ENCODE results near the gene CHRM2.

CHRM2 gene

DNA sequence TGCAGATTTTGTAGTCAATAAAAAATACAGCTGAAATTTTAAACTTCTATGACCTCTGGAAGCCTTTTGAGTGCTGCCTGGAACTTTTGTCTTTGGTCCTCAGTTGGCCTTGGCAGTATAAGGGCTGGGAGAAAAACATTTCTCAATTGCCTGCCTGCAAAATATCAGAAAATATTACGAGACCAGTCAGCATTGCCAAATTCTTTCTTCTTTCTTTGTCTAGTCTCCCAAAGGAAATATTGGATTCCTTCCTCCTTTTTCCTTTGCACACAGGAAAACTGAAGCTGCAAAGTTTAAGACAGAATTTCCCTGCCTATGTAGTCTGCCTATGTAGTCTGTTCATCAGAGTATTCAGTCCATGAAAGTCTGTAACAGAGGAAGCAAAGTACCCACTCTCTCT, 95.9 kb downstream of the CHRM2 start:
- no peak for DNase-seq

DNA sequence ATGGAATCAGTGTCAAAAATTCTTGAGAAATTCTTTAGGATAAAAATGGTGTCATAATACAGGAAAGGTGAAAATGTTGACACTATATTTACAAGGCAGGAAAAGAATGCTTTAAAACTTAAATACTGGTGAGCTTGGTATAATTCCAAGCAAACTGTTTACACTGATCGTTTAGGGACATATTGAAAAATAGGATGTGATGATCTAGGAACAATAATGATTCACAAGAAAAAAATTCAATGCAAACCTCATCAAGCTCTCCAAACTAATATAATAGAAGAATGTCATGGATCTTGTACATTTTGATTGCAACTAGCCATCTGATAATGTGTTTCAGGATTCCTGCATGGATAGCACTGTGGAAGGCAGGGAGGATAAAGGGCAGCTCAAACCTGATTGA, 98.4 kb downstream of the CHRM2 start:
- no peak for DNase-seq

DNA sequence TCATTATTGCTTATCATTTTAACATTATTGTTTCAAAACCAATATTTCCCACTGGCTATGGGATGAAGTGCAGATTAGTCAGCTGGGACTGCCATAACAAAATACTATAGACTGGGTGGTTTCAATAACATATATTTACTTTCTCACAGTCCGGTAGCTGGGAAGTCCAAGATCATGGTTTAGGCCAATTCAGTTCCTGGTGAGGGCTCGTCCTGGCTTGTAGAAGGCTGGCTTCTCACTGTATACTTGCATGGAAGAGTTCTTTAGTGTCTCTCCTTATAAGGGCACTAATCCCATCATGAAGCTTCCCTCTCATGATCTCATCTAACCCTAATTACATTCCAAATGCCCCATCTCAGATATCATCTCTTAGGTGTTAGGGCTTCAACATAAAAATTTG, 101.3 kb downstream of the CHRM2 start:
- DNase-seq, result no peak

DNA sequence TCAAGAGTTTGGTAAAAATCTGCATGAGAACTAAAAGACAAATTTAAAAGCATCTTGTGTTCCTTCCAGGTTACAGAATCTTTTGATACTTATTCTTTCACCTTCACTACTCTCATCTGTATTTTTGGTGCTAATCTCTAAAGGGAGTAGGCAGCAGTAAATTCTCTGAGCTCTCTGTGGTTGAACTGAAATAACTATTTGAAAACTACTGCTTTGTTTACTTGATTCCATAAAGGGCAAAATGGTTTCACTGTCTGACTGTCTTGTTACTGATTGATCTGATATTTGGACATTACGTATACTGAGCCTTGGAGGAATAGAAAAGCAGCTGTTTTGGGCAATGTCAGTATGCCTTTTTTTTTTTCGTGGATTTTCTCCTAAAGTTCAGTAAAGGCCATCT, 103.3 kb downstream of the CHRM2 start:
- DNase-seq, result no peak

DNA sequence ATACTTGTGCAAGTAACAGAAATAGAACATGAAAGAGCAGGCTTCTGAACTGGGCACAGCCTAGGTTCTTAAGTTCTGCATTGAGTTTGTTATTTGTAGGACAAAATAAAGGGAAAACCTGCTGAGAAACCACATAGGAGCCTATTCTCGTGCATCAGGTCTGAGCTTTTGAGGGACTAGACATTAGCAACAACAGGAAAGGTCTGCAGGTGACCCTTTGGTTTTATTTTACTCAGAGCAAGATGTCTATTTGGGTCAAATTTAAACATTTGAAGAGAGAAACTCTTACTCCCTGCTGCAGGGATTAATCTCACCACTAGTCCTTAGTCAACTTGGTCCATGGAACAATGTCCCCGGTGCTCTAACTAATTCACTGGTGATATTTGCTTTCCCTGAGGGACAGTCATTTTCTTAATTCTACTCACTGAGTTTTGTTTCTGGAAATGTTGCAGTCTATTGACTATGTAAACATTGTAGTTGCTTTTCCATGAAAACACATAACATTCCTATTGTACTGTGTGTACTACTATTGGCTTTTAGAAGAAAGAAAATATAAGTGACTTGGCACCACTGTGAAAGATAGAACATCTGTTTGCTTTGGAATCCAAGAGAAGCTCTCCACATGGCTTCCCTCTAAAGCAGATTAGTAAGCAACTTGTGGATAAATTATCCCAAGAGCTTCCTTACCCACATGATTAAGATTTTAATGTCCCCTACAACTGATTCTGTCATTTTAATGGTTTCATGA, 108.2 kb downstream of the CHRM2 start:
- DNase-seq, result no peak

DNA sequence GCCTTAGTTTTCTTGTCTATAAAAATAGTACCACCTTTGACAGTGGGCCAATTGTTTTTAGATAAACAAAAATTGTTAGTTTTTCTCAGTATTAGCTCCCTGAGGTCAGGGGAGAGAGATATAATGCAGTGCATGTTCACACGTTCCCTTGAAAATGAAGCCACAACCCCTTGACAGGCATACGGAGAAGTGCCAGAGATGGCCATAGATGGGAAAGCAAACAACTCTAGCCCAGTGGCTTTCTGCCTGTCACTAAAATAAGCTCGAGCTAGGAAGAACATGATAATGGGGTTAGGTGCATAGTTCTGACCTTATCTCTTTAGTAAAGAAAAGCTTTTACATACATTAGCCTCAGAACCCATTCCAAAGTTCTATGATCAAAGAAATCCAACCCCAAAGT, 124.9 kb downstream of the CHRM2 start:
- no peak for DNase-seq

DNA sequence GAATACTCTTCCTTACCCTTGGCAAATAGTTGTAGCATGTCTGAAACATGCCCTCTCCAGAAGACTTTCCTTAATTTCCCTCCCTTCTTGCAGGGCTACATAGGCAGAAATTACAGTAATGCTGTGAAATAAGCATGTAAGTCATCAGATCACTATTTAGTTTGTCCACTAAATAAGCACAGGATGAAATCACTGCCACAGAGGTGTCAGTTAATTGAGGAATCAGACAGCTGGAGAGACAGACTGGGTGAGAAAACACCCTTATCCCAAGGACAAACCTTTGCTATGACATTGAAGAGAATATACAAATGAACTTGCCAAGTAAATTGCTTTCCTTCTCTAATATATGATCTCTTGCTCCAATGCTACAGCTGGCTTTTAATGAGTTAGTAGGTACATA, 129.3 kb downstream of the CHRM2 start:
- no peak for DNase-seq

DNA sequence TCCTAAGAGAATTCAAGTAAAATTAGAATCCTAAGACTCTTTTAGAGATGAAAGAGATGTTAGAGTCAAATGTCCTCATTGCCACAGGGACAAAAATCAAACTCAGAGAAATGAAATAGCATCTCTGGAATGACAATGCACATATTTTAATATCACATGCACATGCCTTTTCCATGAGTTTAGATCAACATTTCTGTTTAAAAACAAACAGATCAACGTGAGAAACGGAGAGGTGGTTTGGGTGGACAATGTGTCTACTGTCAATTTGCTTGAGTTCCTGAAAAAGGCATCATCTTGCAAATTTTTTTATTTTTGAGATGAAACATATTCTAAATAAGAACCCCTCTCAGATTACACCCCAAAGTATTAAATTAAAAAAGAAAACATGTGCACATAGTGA, 130.0 kb downstream of the CHRM2 start:
- DNase-seq, result no peak

DNA sequence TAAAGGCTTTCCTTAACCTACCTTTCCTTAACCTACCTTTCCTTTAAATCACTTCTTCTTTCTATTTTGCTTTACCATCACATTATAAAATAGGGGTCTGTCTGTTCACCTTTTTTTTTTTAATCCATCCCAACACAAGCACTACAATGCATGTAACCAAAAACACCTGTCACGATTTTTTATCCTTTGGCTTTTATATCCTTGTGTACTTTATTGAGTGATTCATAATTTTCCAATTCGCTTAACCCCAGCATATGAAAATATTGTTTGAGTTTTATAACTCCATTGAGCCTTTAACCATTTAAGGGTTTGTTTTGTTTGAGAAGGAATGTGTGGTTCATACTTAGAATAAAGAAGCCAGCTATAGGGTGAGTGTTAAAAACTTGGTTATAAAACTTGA, 132.2 kb downstream of the CHRM2 start:
- no peak for DNase-seq

DNA sequence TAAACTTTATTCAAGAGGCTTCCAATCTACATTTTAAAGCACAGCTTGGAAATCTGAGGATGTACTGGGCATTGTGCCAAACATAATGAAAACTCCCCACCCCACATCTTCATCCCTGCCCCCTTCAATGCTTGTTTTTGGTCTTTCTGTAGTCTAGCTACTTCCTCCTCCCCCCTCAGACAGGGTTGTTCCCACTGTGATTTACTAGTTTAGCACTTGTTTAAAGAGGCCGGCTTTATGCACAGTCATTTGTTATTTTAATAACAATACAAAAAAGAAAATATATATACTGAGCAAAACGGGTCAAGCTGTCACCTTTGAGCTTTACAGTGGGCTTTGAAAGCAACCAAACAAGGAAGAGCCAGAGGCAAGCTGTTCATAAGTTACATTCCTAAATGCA, 132.6 kb downstream of the CHRM2 start:
- no peak for DNase-seq

DNA sequence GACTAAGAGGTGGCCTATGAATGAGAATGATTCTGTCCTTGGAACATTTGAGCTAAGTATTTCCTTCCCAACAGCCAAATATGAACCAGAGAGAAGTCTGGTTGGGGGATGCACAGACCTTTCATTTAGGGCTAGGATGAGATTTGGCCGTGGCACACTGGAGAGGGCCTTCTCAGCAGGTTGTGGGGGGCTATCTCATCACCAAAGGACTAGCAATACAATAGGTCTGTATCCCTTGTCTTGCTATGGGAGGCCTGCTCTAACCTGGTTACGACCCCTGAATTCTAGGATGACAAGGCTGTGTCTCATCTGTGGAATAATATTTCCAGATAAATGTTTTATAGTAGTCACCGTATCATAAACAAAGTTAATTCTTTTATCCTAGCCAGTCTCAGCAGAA, 133.0 kb downstream of the CHRM2 start:
- DNase-seq, result no peak

DNA sequence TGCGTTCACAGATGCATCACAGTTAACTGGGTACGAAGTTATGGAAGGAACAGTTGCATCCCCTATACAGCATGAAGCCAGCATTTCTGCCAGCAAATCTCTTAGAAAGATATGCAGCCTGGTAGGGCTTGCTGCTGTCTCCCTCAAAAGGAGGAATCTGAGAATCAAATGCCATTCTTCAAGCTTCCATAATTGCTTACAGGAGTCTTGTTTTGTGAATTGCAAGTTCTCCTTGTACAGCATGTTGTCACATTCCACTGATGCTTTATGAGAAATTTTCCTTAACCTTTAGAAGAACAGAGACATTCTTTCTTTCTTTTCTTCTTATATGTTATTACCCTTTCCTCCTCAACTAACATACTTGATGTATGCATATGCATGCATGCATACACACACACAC, 134.6 kb downstream of the CHRM2 start:
- DNase-seq, result no peak

DNA sequence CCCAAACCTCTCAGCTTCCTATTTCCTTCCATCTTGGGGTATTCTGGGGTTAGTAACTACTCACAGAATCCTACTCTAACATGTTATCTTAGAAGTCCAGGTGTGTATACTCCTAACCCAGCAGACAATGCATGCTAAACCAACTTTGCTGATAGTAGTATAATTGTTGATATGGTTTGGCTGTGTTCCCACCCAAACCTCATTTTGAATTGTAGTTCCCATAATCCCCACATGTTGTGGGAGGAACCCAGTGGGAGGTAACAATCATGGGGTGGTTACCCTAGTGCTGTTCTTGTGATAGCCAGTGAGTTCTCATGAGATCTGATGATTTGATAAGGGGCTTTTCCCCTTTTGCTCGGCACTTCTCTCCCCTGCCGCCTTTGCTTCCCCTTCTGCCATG, 135.1 kb downstream of the CHRM2 start:
- no peak for DNase-seq

DNA sequence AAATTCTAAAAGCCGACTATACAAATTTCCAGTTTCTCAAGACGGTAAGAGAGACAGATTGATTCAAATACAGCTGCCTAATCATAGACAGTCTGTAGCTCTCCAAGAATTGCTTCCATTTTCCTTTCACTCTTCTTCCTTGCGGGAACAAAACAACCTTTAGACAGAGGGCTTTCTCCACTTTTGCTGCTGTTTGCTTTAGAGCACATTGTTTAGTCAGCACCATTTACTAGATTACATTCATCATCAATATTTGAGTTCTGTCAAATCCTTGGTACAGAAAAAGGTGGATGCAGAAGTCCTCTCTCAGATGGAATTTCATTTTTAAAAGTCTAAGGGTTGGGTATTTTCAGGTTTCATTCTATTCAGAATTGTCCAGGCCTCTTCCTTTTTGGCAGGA, 137.4 kb downstream of the CHRM2 start:
- DNase-seq, result no peak

DNA sequence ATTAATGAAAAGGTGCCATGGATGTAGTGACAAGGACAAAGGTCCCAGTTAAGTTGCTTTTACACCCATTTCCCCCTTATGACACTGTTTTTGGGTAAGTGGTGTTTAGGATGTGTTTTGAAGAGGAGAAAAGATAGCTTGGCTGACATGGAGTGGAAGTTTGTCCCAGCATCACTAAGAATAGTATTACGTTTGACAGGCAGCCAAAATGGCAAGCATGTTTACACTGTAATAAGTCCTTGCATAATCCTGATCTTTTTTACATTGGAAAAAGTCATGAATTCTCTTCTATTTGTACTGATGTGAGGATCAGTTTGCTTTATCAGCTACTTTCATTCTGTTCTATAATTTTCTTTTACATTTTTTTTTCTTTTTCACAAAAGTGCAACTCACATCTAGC, 137.8 kb downstream of the CHRM2 start:
- no peak for DNase-seq

DNA sequence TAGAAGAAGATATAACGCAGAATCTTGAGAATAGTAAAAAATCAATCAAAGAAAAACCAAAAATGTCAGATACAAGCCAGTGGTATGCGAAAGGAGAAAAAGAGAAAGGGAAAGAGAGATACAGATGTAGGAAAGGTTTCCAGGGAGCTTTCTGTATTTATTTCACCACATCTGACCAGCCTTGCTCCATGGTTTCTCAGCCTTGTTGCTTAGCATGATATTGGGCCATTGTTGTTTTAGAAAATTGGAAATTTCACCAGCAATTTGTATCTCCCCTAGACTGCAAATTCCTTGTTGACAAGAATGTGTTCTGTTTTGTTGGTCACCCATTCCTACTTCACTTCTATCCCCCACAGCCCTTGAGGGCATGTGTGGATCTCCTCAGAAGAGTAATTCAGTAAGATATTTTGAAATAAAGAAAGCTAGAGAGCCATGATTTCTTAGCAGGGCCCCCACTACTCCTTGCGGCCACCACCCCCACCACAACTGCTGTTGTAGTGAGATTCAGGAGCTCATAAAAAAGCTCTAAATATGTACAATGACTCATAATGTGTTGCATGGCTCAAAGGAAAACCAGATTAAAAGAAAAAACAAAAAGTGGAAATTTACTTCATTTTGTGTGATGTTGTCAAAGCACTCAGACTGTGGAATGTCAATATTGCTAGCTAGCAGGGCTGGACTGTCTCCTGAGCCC, 138.7 kb downstream of the CHRM2 start:
- no peak for DNase-seq

DNA sequence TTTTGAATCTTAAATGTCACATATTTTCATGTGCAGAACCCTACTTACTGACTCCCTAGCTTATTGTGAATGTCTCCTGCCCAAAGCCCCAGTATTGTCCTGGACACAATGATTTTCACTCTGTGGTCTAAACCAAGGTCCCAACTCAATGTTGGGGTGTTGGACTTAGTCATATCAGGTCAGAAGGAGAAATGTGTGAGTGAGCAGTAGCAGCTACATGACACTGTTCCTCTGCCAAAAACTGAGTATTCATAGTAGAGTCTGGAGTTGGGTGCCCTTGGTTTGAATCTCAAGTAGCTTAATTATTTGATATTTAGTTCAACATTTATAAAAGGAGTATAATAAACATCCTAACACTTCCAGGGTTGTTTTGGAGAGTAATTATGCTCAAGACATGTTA, 141.0 kb downstream of the CHRM2 start:
- no peak for DNase-seq

DNA sequence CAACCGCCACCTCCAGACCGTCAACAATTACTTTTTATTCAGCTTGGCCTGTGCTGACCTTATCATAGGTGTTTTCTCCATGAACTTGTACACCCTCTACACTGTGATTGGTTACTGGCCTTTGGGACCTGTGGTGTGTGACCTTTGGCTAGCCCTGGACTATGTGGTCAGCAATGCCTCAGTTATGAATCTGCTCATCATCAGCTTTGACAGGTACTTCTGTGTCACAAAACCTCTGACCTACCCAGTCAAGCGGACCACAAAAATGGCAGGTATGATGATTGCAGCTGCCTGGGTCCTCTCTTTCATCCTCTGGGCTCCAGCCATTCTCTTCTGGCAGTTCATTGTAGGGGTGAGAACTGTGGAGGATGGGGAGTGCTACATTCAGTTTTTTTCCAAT, 146.6 kb downstream of the CHRM2 start:
- no peak for DNase-seq

DNA sequence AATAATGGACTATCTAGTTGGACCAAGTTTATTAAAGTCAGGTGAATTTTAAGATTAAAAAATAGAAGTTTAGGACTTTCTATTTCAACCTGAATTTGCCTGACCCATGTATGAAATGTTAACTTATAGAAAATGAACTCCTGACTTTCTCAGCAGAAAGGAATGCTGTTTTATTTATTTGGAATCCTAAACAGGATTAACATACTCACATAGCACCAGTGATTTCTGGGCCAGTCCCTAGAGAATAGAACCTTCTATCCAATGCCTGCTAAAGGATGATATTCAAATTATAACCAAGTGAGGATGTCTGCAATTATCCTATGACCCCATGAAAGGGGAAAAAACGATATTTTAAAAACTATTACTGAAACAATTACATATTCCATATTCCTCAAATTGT, 148.8 kb downstream of the CHRM2 start:
- no peak for DNase-seq

DNA sequence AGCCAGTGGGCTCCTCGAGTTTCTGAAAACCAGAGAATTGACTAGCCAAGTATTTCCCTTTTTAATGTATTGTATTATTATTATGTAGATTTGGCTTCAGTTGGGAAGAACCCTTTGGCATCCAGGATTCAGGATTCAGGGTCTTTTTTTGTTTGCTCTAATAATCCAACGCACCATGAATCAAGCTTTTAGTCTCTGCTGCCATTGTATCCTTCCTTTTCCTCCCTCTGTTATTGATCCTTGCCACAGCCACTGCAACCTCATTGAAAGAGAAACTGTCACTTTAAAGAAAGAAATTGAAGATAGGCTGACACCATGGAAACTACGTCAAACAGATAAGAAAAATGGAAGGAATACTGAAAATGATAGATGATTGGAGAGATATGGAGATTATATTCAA, 150.0 kb downstream of the CHRM2 start:
- DNase-seq, result no peak

DNA sequence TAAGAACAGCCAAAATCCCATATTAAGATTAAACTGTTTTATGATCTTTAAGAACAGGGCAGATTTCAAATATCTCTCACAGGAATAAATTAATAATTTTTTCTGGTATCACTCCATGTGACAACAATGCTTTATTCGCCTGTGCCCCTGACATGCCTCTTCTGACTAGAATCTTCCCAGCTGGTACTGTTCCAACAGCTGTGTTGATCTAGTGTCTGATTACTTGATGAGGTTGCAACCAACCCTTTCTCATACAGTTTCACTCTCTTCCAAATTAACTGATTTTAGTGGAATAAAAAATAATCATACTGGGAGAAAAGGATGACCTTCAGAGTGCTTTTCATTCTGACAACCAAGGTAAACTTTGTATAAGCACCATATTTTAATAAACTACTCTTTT, 151.9 kb downstream of the CHRM2 start:
- DNase-seq, result peak; percentile 22

DNA sequence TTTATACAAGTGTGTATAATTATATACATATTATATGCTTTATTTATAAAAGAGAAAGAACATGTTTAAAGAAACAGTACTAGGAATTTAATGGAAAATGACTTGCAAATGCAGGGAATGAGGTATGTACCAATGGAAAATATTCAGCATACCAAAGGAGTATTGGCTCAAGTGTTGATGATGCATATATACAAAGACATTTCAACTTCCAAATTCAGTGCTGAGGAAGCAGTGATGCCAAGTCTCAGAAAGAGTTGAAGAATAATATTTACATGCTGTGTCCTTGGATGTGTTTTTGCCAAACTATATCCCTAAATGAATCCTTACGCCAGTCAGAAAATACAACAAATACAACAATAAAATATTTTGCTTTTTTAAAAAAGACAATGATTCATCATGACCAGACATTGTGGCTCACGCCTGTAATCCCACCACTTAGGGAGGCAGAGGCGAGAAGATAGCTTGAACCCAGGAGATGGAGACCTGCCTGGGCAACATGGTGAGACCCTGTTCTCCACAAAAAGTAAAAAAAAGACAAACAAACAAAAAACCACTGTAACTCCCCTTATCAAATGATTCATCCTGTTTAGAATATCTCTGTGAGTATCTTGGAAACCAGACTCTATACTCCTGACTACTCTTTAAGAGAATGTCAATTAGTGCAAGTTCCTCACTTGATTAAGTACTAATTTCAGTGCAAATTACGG, 157.2 kb downstream of the CHRM2 start:
- no peak for DNase-seq

DNA sequence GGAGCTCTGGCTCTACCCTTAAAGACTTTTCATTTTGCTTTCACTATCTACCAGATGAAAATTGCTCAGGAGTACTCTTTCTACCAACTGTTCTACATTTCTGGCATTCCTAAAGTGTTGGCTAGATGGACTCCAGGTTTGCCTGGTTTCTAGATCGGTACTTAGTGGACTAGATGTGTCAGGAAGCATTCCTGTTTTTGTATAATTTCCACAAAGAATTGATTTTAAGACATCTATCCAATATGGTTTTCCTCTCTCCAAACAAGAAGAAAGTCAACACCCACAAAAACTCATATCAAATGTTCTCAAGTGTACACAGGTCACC, 157.7 kb downstream of the CHRM2 start:
- no peak for DNase-seq

DNA sequence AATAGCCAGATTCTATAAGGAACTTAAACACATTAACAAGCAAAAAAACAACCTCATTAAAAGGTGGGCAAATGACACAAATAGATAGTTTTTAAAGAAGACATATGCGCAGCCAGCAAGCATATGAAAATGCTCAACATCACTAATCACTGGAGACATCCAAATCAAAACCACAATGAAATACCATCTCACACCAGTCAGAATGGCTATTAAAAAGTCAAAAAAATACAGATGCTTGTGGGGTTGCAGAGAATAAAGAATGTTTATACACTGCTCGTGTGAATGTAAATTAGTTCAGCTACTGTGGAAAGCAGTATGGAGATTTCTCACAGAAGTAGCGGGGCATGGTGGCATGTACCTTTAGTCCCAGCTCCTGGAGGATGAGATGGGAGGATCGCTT, 164.0 kb downstream of the CHRM2 start:
- DNase-seq, result no peak

DNA sequence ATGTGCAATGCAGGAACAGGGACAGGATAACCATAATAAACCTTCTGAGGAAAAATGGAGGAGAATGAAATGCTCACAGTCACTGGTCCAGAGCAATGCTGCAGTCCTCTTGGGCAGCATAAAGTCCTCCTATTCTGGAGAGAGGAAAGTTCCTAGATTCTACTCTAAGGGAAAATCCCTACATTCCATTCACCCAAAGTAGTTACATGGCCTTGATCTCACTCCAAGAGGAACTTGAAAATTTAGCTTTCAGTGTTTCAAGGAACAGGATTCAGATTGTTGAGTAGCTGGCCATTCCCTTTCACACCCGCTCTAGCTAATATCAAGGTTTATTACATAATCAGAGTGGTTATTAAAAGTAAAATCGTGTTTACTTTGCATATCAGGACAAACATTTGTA, 168.3 kb downstream of the CHRM2 start:
- no peak for DNase-seq
